Upper lobe of left lung (tissue), 4 donors: ENCODE results near the gene SMAD3.

ENCODE experiments used
- EP300 ChIP-seq, 4 donors: sonication (generic); formaldehyde crosslinking; IDR thresholded peaks; one replicate each; pipeline ENCODE4 v1.5.1; 2017; ENCODE audit warnings: antibody characterized with exemption in 4 of 4, control low read depth in 2 of 4
- TF ChIP-seq, protein P1 (sequence below), 6 experiments: fragments of 450-650 bp in 4 of 6; fragments of 200-600 bp in 2 of 6; sonication (generic) in 2 of 6; IDR thresholded peaks; one replicate each; pipeline ENCODE4 v1.5.1; 2016 to 2019; ENCODE audit warnings: antibody characterized with exemption in 6 of 6

DNA sequence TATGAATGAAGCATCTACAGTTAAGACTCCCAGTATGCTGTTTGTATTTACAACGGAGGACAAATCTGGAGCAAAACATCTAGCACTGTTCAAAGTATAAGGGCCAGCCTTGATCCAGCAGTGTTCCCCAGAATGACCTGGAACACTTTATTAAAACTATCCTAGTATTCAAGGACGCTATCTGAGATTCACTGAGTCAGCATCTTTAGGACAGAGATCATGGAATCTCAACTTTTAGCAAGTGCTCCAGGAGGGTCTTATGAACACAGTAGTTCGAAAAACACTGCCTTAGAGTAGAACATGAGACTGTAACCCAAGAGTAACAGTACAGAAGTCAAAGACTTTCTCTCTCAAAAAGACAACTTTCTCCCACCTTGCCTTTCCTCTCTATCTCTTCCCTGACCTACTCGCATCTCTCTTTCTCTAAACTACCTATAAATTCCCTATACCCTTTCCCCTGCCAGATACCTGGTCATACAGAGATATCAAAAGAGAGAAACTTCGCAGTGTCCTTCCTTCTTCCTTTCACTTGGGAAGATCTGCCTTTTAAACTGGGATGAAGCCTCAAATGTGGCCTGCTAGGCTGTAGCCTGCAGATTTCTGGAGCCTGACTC lies 145.3 kb downstream of the SMAD3 start:
- TF ChIP-seq, protein P1, sequence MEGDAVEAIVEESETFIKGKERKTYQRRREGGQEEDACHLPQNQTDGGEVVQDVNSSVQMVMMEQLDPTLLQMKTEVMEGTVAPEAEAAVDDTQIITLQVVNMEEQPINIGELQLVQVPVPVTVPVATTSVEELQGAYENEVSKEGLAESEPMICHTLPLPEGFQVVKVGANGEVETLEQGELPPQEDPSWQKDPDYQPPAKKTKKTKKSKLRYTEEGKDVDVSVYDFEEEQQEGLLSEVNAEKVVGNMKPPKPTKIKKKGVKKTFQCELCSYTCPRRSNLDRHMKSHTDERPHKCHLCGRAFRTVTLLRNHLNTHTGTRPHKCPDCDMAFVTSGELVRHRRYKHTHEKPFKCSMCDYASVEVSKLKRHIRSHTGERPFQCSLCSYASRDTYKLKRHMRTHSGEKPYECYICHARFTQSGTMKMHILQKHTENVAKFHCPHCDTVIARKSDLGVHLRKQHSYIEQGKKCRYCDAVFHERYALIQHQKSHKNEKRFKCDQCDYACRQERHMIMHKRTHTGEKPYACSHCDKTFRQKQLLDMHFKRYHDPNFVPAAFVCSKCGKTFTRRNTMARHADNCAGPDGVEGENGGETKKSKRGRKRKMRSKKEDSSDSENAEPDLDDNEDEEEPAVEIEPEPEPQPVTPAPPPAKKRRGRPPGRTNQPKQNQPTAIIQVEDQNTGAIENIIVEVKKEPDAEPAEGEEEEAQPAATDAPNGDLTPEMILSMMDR (IDR thresholded peaks at IDR 0.05) = no peak
- no peak for TF ChIP-seq EP300 (IDR thresholded peaks at IDR 0.05)
